ENCODE data around the gene OSBPL3.
"Not testable (repeated sequence)": the region's sequence is repeated elsewhere in the genome, so short reads cannot be mapped to it uniquely, and the experiment has no call there.

Gene OSBPL3

GRCh38 chr7:24916463-24917040 is 63.4 kb downstream of the OSBPL3 start:
- no peak for DNase-seq

- no peak for DNase-seq
Measured at GRCh38 chr7:24914465-24914859, 65.5 kb downstream of the OSBPL3 start.

GRCh38 chr7:24913801-24914464 is 66.0 kb downstream of the OSBPL3 start:
- no peak for DNase-seq

- no peak for DNase-seq
Measured at GRCh38 chr7:24912874-24913514, 67.0 kb downstream of the OSBPL3 start.

GRCh38 chr7:24912424-24912823 is 67.6 kb downstream of the OSBPL3 start:
- no peak for DNase-seq

- no peak for DNase-seq
Measured at GRCh38 chr7:24911213-24911603, 68.8 kb downstream of the OSBPL3 start.

- no peak for DNase-seq
Measured at GRCh38 chr7:24910551-24911212, 69.3 kb downstream of the OSBPL3 start.

- DNase-seq, result no peak
Measured at GRCh38 chr7:24908727-24909126, 71.3 kb downstream of the OSBPL3 start.

- no peak for DNase-seq
Measured at GRCh38 chr7:24908166-24908565, 71.8 kb downstream of the OSBPL3 start.

- DNase-seq, result no peak
Measured at GRCh38 chr7:24907311-24907886, 72.6 kb downstream of the OSBPL3 start.

GRCh38 chr7:24905996-24906770 is 73.8 kb downstream of the OSBPL3 start:
- DNase-seq, result no peak

- DNase-seq, result not testable (repeated sequence)
Measured at GRCh38 chr7:24903992-24904391, 76.0 kb downstream of the OSBPL3 start.

- no peak for DNase-seq
Measured at GRCh38 chr7:24903559-24903958, 76.4 kb downstream of the OSBPL3 start.

- no peak for DNase-seq
Measured at GRCh38 chr7:24902931-24903330, 77.0 kb downstream of the OSBPL3 start.

GRCh38 chr7:24902276-24902675 is 77.7 kb downstream of the OSBPL3 start:
- no peak for DNase-seq

GRCh38 chr7:24899905-24900304 is 80.1 kb downstream of the OSBPL3 start:
- no peak for DNase-seq

- no peak for DNase-seq
Measured at GRCh38 chr7:24899161-24899560, 80.8 kb downstream of the OSBPL3 start.

GRCh38 chr7:24898691-24899090 is 81.3 kb downstream of the OSBPL3 start:
- no peak for DNase-seq

GRCh38 chr7:24896031-24896501 is 83.9 kb downstream of the OSBPL3 start:
- DNase-seq, result no peak

GRCh38 chr7:24894429-24895221 is 85.4 kb downstream of the OSBPL3 start:
- no peak for DNase-seq

- no peak for DNase-seq
Measured at GRCh38 chr7:24891311-24891735, 88.7 kb downstream of the OSBPL3 start.

GRCh38 chr7:24889611-24890010 is 90.4 kb downstream of the OSBPL3 start:
- no peak for DNase-seq

Measured in stimulated activated CD8-positive, alpha-beta memory T cell treated with anti-CD3 and anti-CD28 coated beads, Interleukin-4, amount 100 ng/mL, for 48 hours (primary cell).